Measurements from ENCODE around the gene MLLT3. TPM values are rescaled to one million over a fixed set of nuclear protein-coding genes. Genes with fewer than 3 reads are reported as not detected.

MLLT3 gene
- total RNA-seq, 1 donor from 2014 or later: 39.1 TPM

- Mint-ChIP-seq H3K4me1 (peaks cover 5% of the 10 kb centered on the region), H3K27me3 (ENCODE audit: insufficient read depth, low read depth) (no peaks in the 10 kb centered on the region), H3K4me3 (no peak overlapping the region), H3K27ac (no peak overlapping the region), H3K36me3 (peaks cover 3% of the 10 kb centered on the region), H3K9me3 (no peaks in the 10 kb centered on the region)
- TF ChIP-seq, protein P1, sequence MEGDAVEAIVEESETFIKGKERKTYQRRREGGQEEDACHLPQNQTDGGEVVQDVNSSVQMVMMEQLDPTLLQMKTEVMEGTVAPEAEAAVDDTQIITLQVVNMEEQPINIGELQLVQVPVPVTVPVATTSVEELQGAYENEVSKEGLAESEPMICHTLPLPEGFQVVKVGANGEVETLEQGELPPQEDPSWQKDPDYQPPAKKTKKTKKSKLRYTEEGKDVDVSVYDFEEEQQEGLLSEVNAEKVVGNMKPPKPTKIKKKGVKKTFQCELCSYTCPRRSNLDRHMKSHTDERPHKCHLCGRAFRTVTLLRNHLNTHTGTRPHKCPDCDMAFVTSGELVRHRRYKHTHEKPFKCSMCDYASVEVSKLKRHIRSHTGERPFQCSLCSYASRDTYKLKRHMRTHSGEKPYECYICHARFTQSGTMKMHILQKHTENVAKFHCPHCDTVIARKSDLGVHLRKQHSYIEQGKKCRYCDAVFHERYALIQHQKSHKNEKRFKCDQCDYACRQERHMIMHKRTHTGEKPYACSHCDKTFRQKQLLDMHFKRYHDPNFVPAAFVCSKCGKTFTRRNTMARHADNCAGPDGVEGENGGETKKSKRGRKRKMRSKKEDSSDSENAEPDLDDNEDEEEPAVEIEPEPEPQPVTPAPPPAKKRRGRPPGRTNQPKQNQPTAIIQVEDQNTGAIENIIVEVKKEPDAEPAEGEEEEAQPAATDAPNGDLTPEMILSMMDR (IDR thresholded peaks at IDR 0.05): no peak
- TF ChIP-seq EZH2phosphoT487 (IDR thresholded peaks at IDR 0.05) (no peak), EZH2 (IDR thresholded peaks at IDR 0.05) (no peak)
- Histone ChIP-seq H2AFZ (replicated peaks) (no peak overlapping the region), H3K9me3 (ENCODE audit: low read depth) (no peaks in the 10 kb centered on the region), H3K9ac (no peak overlapping the region), H3K79me2 (ENCODE audit: low read depth) (no peaks in the 10 kb centered on the region), H3K27ac (no peak overlapping the region), H3F3A (ENCODE audit: low read depth) (no peaks in the 10 kb centered on the region), H3K27me3 (no peaks in the 10 kb centered on the region), H3K4me2 (no peak overlapping the region), H4K20me1 (ENCODE audit: low read depth) (no peaks in the 10 kb centered on the region), H3K4me3 (no peak overlapping the region), H3K4me1 (peaks cover 3% of the 10 kb centered on the region), H3K36me3 (no peaks in the 10 kb centered on the region)
- DNase-seq (ENCODE audit: low spot score): no peak
Measured at GRCh38 chr9:20387062-20387461, 235.2 kb downstream of the MLLT3 start.

- DNase-seq (ENCODE audit: low spot score): no peak
- Histone ChIP-seq H3K27me3 (no peaks in the 10 kb centered on the region), H3K4me2 (no peak overlapping the region), H3F3A (ENCODE audit: low read depth) (no peaks in the 10 kb centered on the region), H3K27ac (no peak overlapping the region), H3K36me3 (no peaks in the 10 kb centered on the region), H2AFZ (replicated peaks) (no peak overlapping the region), H3K79me2 (ENCODE audit: low read depth) (no peaks in the 10 kb centered on the region), H3K4me3 (no peak overlapping the region), H3K9ac (no peak overlapping the region), H3K9me3 (ENCODE audit: low read depth) (no peaks in the 10 kb centered on the region), H4K20me1 (ENCODE audit: low read depth) (no peaks in the 10 kb centered on the region), H3K4me1 (peaks cover 3% of the 10 kb centered on the region)
- H3K27me3 Mint-ChIP-seq (ENCODE audit: insufficient read depth, low read depth): no peaks in the 10 kb centered on the region
- TF ChIP-seq, protein P1 (IDR thresholded peaks at IDR 0.05): no peak
- no peak for TF ChIP-seq EZH2 (IDR thresholded peaks at IDR 0.05)
- no peak for TF ChIP-seq EZH2phosphoT487 (IDR thresholded peaks at IDR 0.05)
- H3K4me3 Mint-ChIP-seq: no peak overlapping the region
- peaks cover 6% of the 10 kb centered on the region for H3K4me1 Mint-ChIP-seq
- H3K27ac Mint-ChIP-seq: no peak overlapping the region
- peaks cover 2% of the 10 kb centered on the region for H3K36me3 Mint-ChIP-seq
- no peaks in the 10 kb centered on the region for H3K9me3 Mint-ChIP-seq
Measured at GRCh38 chr9:20384642-20385041, 237.7 kb downstream of the MLLT3 start.

DNA sequence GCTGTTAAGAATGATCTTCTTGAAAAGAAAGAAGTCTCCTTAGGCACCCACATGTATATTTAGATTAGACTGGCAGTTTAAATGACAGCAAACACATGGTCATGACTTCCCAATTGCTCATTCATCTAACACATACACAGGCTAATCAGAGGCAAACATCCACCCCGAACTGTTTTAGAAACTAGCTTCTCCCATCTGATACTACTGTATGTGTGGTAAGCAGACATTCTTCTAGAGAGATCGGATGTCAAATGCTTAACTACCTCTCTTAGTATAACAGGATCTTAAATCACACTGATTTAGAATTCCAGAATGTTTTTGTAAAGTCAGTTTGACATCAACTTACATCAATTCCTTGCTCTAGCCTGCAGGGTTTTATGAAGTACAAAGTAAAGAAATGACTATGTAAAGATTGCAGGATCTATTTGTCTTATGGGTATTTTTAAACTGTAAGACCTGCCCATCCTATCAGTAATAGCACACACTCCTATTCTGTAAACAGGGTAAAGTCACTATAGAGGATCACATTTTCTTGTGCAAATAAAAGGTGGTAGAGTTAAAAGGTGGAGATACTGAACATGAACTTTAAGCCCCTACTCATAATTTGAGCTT is 239.7 kb downstream of the MLLT3 start:
- TF ChIP-seq EZH2phosphoT487 (IDR thresholded peaks at IDR 0.05) (no peak), EZH2 (IDR thresholded peaks at IDR 0.05) (no peak)
- TF ChIP-seq, protein P1 (IDR thresholded peaks at IDR 0.05): no peak
- Histone ChIP-seq H3K36me3 (no peaks in the 10 kb centered on the region), H3K27ac (no peak overlapping the region), H3K4me2 (no peak overlapping the region), H3K4me3 (no peak overlapping the region), H3K9ac (no peak overlapping the region), H3K9me3 (ENCODE audit: low read depth) (no peaks in the 10 kb centered on the region), H4K20me1 (ENCODE audit: low read depth) (no peaks in the 10 kb centered on the region), H2AFZ (replicated peaks) (no peak overlapping the region), H3K4me1 (peaks cover 3% of the 10 kb centered on the region), H3K27me3 (no peaks in the 10 kb centered on the region), H3F3A (ENCODE audit: low read depth) (no peaks in the 10 kb centered on the region), H3K79me2 (ENCODE audit: low read depth) (no peaks in the 10 kb centered on the region)
- H3K4me3 Mint-ChIP-seq: no peak overlapping the region
- no peak for DNase-seq (ENCODE audit: low spot score)
- H3K9me3 Mint-ChIP-seq: no peaks in the 10 kb centered on the region
- H3K36me3 Mint-ChIP-seq: no peaks in the 10 kb centered on the region
- no peaks in the 10 kb centered on the region for H3K27me3 Mint-ChIP-seq (ENCODE audit: insufficient read depth, low read depth)
- H3K4me1 Mint-ChIP-seq: peaks cover 11% of the 10 kb centered on the region
- no peak overlapping the region for H3K27ac Mint-ChIP-seq
